GM19395 (cell line): ENCODE data around the gene VPS18.

Experiments
- ATAC-seq: cut with Tn5 transposase; IDR thresholded peaks from one replicate; pipeline ENCODE4 v1.9.1; 2021; ENCODE audit warnings: mild to moderate bottlenecking, moderate library complexity; ENCODE audit not compliant: unreplicated experiment

VPS18 gene

DNA sequence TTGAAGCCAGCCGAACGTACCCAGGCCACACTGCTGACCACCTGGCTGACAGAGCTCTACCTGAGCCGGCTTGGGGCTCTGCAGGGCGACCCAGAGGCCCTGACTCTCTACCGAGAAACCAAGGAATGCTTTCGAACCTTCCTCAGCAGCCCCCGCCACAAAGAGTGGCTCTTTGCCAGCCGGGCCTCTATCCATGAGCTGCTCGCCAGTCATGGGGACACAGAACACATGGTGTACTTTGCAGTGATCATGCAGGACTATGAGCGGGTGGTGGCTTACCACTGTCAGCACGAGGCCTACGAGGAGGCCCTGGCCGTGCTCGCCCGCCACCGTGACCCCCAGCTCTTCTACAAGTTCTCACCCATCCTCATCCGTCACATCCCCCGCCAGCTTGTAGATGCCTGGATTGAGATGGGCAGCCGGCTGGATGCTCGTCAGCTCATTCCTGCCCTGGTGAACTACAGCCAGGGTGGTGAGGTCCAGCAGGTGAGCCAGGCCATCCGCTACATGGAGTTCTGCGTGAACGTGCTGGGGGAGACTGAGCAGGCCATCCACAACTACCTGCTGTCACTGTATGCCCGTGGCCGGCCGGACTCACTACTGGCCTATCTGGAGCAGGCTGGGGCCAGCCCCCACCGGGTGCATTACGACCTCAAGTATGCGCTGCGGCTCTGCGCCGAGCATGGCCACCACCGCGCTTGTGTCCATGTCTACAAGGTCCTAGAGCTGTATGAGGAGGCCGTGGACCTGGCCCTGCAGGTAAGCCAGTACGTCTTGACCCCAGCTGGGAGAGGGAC lies 6.2 kb downstream of the VPS18 start:
- no peak for ATAC-seq

DNA sequence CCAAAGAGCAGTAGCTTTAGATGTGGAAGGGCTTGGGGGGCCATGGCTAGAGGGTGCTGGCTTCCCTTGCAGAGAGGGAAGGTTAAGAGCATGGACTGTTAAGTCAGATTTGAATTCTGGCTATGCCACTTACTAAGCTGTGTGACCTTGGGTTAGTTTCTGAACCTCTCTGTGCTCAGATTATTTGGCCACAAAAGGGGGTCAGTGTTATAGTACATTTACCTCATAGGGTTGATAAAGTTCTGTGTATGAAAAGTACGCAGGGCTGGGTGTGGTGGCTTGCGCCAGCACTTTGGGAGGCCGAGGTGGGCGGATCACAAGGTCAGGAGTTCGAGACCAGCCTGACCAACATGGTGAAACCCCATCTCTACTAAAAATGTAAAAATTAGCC lies 6.8 kb downstream of the VPS18 start:
- no peak for ATAC-seq

DNA sequence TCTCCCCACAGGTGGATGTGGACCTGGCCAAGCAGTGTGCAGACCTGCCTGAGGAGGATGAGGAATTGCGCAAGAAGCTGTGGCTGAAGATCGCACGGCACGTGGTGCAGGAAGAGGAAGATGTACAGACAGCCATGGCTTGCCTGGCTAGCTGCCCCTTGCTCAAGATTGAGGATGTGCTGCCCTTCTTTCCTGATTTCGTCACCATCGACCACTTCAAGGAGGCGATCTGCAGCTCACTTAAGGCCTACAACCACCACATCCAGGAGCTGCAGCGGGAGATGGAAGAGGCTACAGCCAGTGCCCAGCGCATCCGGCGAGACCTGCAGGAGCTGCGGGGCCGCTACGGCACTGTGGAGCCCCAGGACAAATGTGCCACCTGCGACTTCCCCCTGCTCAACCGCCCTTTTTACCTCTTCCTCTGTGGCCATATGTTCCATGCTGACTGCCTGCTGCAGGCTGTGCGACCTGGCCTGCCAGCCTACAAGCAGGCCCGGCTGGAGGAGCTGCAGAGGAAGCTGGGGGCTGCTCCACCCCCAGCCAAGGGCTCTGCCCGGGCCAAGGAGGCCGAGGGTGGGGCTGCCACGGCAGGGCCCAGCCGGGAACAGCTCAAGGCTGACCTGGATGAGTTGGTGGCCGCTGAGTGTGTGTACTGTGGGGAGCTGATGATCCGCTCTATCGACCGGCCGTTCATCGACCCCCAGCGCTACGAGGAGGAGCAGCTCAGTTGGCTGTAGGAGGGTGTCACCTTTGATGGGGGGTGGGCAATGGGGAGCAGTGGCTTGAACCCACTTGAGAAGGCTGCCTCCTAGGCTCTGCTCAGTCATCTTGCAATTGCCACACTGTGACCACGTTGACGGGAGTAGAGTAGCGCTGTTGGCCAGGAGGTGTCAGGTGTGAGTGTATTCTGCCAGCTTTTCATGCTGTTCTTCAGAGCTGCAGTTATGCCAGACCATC lies 8.6 kb downstream of the VPS18 start:
- ATAC-seq = no peak

DNA sequence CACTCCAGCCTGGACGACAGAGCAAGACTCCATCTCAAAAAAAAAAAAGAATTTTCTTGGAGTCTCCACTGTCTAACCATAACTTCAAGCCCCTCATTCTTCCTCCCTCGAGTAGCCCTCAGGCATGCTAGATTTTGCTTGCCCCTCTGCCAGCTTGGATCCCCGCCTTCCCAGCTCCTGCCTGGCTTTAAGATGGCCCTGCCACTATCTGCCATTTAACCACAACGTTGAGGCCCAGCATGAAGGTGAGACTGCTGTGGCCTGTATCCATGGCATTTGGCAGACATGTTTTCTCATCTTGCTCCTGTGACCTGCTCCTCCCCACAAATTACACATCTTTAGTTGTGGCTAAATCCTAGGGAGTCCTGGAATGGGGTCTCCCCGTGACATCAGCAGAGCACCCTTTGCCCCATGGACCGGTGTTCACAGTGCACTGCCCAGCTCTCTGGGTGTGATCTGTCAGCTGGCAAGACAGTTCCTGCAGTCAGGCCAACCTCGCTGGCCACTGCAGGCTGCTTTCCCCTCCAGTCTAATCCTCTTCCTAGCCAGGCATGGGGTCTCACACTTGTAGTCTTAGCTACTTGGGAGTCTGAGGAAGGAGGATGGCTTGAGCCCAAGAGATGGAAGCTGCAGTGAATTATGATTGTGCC lies 10.4 kb downstream of the VPS18 start:
- no peak for ATAC-seq

DNA sequence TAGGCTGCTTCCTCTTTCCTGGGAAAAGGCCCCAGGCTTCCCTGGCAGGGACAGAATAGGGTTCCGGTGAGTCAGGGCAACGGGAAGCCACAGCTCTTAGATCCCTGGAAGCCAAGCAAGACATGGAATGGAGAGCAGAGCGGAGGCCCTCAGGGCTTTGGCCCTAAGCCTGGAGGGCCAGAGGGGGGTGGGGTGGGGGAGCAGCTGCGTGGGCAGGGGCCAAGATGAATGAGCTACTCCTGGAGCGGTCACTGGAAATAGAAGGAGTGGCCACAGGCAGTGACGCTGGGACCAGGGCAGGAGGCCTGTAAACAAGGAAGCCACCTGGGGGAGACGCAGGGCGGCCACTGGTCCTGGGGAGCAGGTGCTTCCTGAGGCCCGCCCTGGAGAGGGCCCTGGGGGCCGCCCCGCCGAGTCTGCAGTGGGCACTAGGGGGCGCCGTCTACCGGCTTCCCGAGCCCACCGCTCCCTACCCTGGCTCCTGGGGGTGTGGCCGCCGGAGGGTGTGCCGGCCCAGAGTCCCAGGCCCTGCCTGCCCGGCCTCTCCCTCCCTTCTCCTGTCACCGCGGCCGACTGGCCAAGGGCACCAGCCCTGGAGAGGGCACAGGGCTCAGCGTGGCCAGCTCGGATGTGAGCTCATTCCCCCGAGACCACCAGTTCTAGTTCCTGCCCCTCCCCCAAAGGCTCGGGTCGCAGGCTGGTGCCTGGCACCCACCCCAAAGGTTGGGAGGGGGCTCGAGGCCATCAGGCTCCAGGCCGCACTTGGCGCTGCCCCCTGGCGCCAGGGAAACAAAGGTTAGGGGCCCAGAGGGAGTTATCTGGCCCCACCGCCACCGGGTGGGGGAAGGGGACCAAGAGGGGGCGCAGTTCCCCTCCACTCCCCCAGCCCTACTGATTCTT lies 12.1 kb downstream of the VPS18 start:
- peak; percentile 66 for ATAC-seq

DNA sequence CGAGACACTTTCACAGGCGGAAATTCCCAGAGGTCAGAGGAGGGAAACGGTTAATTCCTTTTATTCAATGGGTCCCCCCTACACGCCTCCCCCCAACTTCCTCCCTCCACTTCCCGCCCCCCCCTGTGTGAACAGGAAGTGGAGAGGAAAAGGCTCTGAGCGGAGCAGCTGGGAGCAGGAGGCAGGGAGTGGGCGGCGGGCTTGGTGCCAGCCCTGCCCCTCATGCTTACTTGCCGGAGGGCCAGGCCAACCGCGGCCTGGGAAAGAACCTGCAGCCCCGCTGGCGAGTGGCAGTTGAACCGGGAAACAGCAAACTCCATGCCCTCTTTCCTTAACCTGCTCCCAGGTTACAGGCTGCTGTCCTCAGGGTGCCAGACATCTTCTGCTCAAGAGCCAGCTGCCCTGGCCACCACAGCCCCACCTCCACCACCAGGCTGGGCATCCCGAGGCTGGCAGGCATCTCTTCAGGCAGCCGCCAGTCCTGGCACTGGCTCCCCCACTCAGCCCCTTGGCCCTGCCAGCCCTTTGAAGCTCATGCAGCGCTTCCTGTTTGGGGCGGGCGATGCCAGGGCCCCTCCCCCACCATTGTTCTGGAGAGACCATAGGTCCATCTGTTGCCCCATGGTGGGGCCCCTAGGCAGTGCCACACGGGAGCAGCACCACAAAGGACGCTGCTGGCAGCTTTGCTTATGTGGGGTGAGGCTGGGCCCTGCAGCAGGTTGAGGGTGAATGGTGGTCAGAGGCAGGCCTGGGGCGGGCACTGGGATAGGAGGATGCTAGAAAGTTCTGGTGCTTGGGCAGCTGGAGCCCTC lies 12.9 kb downstream of the VPS18 start:
- ATAC-seq = no peak

DNA sequence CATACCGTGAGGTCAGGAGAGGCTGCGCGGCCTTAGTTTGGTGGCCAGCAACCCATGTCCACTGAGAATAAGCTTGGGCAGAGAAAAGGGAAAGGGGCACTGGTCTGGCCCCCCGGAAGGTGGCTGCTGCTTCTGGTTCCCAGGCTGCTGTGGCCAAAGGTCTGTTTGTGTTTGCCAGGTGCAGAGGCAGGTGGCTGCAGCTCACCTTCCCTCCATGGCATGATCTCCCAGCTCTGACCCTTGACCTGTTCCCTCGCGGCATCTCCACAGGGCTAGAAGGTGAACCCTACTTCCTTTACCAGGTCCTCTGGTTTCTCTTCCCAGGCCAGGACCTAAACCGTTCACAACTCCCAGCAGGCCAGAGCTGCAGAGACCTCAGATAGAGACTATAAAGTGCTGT lies 13.8 kb downstream of the VPS18 start:
- no peak for ATAC-seq

DNA sequence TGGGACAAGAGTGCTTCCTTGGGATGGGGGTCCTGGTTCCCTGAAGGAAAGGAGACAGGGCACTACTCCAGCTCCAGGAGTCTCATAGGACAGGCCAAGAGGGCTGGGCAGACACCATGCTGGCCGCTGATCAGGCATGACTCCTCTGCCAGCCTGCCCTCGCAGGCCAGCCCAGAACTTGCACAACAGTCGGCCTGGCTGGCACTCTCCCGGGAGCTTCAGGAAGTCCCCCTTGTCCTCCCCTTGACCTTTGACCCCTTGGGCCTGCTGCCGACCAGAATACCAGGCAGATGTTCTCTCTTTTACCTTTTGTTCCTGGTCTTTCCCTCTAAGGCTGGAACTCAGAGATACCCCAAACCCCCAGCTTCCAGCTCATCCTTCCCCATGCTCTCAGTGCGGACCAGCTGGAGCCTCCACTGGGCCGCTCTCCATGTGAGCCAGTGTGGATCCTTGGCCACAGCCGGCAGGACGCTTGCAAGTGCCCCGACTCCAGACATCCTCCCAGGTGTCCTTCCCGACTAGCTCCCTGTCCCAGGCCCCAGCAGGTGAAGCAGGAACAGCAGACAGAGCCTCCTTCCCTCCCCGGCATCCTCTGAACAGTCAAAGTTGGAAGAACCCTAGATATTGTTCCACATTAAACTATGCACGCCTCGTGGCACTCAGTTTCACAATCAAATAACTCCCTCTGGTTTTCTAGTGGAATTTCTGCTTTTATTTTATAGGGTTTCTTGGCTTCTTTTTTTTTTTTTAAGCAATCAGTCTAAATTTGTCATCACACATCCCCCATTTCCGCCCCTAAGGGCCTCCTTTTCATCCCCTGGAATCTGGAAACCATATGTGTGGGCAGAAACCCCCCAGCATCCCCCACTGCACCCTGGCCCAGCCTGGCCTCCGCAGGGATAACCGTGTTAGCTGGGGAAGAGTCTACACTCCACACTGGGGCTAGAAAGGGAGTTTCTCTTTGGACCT lies 15.7 kb downstream of the VPS18 start:
- no peak for ATAC-seq

DNA sequence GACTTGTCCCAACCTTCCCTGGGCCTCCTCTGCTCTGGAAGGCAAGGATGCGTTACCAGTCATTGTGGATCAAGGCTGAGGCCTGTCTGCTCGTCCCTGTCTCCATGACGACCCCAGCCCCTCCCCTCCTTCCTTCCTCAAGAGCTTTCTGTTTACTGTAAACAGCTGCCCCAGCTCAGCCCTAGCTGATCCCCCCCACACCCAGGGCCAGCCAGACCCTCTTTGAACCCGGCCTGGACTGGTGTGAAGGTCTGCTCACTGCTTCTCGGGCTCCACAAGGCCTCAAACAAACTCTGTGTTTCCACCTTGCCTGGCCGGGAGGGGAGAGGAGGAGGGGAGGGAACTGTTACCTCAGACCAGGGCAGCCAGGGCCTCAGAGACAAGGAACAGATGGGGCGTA lies 16.9 kb downstream of the VPS18 start:
- no peak for ATAC-seq

DNA sequence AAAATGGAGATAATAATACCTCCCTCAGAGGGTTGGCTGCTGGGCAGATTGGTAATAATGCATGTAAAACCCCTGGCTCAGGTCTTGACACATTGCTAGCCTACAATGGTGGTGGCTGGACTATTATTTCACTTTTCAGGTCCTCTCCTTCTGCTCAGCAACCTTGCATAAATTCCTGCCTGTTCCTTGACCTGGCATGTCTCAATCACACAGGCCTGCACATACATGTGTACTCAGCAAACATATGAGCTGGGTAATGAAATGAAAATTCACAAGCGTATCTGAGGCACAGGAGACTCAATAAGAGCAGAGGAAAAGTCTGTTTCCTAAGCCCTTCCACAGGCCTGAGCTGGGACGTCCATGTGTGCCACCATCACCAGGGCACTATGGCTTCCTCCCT lies 17.4 kb downstream of the VPS18 start:
- no peak for ATAC-seq

DNA sequence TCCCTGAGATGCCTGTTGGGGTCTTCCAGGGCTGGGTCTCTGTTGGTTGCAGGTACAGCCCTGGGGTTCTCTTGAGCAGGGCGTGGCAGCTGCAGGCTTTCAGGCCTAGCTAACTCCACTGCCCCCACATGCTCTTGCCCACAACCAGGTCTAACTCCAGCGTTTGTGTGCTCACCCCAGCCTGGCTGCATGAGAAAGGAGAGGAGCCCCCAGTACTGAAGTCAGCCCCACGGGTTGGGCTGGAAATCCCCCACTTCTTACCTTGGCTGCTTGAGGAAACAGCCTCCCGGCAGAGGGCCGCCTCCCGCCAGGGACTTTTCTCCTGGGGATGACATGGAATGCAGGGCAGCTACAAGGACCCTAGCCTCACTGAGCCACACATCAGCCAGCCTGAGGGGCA lies 18.2 kb downstream of the VPS18 start:
- ATAC-seq = no peak

DNA sequence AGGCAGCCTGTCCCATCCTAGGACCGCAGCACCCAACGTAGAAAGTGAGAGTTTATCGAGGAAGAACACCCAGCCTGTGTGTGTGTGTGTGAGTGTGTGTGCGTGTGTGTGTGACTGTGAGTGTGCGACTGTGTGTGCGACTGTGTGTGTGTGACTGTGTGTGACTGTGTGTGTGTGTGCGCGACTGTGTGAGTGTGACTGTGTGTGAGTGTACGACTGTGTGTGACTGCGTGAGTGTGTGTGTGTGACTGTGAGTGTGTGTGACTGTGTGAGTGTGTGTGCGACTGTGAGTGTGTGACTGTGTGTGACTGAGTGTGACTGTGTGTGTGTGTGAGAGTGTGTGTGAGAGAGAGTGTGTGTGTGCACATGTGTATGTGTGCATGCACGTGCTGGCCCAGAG lies 19.8 kb downstream of the VPS18 start:
- no peak for ATAC-seq

DNA sequence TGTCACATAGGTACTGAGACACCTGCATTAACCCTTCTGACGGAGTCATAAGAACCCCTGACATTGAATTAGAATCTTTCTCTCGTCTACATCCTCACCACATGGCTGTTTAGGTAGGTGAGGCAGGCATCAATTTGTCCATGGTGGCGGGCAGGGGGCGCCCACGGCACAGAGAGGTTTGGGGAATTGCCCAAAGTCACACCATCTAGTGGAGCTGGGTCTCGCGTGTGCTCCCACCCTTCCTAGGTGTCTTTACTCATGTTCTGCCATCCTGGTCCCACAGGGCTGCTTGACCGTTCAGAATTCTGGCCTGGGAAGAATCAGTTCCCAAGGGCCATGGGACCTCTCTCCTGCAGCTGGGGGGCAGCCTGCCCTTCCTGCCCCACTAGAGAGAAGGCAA lies 20.2 kb downstream of the VPS18 start:
- no peak for ATAC-seq

DNA sequence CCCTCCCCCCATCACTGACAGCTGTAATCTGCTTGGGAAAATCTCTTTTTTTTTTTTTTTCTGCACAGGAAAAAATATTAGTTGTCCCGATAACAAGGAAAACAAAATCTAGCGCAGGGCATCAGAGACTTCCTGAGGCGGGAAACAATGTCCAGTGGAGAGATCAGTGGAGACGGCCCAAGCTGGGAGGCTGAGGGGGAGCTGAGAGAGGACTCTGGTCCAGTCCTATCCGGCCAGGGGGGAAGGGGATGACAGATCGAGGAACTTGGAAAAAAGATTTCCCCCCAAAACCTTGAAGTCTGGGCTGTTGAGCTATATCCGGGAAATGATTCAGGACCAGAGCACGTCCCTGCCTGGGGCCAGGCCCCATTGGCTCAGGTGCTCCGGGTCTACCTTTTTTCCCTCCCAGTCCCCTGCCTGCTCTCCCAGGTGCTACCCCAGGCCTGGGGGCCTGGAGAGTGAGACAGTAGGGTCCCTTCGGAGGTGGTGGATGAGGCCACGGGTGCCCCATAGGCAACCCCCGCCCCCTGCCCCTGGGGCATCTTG lies 20.9 kb downstream of the VPS18 start:
- no peak for ATAC-seq

DNA sequence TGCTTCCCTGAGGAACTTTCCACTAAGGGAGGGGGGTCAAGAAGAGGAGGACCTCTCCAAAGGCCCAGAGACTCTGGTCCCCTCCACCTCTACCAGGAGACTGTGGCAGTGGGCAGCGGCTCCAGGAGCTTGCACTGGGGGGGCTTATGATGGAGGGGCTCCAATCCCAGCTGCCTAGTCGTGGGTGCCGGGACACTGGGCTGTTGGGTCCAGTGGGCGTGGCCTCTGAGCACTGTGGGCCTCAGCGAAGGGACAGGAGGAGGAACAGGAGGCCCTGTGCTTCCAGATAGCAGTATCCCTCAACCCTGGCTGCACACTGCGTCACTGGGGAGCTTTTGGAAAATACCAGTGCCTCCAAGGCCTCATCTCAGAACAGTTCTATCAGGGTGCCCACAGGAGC lies 21.4 kb downstream of the VPS18 start:
- ATAC-seq = no peak

DNA sequence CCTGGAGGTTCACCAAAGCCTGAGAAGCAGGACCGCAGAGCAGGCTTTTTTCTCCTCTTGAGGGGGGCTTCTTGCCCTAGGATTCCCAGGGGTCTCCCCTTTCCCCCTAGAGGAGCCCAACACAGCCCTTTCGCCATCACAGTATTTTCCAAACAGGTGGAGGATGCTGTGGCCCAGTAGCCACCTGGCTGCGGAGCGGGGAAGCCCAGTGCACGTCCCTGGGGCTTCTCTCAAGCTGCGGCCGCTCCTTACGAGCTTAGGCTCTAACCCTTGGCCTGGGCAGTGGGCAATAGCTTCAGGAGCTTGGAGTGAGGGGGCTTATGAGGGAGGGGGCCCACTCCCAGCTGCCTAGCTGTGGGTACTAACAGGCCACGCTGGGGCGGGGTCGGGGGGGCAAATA lies 23.3 kb downstream of the VPS18 start:
- no peak for ATAC-seq

DNA sequence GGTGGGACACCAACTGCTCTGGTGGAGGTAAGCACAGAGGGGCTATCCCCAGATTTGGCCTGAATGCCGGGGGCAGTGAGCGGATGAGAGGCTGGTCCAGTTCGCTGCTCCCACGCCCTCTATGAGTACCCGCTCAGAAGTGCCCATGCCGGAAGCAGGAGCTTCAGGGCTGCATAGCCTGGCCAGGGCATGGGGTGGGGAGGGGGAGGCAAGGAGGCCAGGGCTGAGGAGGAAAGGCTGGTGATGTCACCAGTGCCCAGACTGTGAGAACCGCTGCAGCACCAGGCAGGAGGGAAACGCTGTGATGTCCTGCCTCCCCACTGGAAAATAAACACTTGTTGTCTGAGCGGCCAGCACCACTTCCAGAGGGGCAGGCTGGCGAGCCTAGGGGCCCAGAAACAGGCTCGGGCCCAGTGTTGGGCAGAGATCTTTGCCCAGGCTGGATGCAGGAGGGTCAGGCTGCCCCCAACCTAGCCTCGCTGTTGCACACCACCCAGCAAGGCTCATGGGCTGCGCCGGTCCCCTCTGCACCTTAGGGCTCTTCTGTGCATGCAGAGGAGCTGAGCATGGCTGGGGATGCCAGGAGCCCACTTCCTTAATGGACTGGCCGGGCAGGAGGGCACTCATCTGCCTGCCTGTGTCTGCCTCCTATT lies 24.0 kb downstream of the VPS18 start:
- ATAC-seq = no peak
